ENCODE results near the gene ATP11A. TPM values are rescaled to one million over a fixed set of nuclear protein-coding genes. Genes with fewer than 3 reads are reported as not detected.
A peak's percentile ranks its signal among the peaks of the same experiment; 100 is the strongest.

ATP11A gene
- total RNA-seq, 3 donors from 2014 or later: 15.5 to 28.7 (median 19.4) TPM

GRCh38 chr13:112721198-112722104 is 31.6 kb downstream of the ATP11A start:
- intact Hi-C loops (cut with DNase I, micrococcal nuclease): no loop called here
- DNase-seq (peak in 1 of 3 donors; percentile 22), ATAC-seq (peak; percentile 63)
- no peak for TF ChIP-seq CTCF (IDR thresholded peaks at IDR 0.05)
- Histone ChIP-seq H3K4me3 (no peak overlapping the region), H3K9me3 (no peaks in the 10 kb centered on the region), H3K4me1 (ENCODE audit: low read depth) (no peaks in the 10 kb centered on the region), H3K36me3 (ENCODE audit: low read depth) (no peaks in the 10 kb centered on the region)

GRCh38 chr13:112722433-112723263 is 32.8 kb downstream of the ATP11A start:
- intact Hi-C loops (cut with DNase I, micrococcal nuclease): no loop called here
- Histone ChIP-seq H3K9me3 (no peaks in the 10 kb centered on the region), H3K36me3 (ENCODE audit: low read depth) (no peaks in the 10 kb centered on the region), H3K4me3 (no peak overlapping the region), H3K4me1 (ENCODE audit: low read depth) (no peaks in the 10 kb centered on the region)
- TF ChIP-seq CTCF (IDR thresholded peaks at IDR 0.05): no peak
- ATAC-seq (peak; percentile 74), DNase-seq (peak in 1 of 3 donors; percentile 30)

- no peak for TF ChIP-seq CTCF (IDR thresholded peaks at IDR 0.05)
- intact Hi-C loops (cut with DNase I, micrococcal nuclease): no loop called here
- ATAC-seq (no peak), DNase-seq (no peak)
- H3K4me3 ChIP-seq: no peak overlapping the region
- no peaks in the 10 kb centered on the region for H3K4me1 ChIP-seq (ENCODE audit: low read depth)
- H3K36me3 ChIP-seq (ENCODE audit: low read depth): no peaks in the 10 kb centered on the region
- H3K9me3 ChIP-seq: no peaks in the 10 kb centered on the region
Measured at GRCh38 chr13:112723771-112724170, 33.9 kb downstream of the ATP11A start.

- no peak for ATAC-seq
- intact Hi-C loops (cut with DNase I, micrococcal nuclease): no loop called here
- H3K9me3 ChIP-seq: no peaks in the 10 kb centered on the region
- no peak overlapping the region for H3K4me3 ChIP-seq
- H3K4me1 ChIP-seq (ENCODE audit: low read depth): no peaks in the 10 kb centered on the region
- no peaks in the 10 kb centered on the region for H3K36me3 ChIP-seq (ENCODE audit: low read depth)
- no peak for DNase-seq
- no peak for TF ChIP-seq CTCF (IDR thresholded peaks at IDR 0.05)
Measured at GRCh38 chr13:112724788-112725345, 35.0 kb downstream of the ATP11A start.

GRCh38 chr13:112725346-112726015 is 35.6 kb downstream of the ATP11A start:
- TF ChIP-seq CTCF (IDR thresholded peaks at IDR 0.05): no peak
- Histone ChIP-seq H3K4me3 (no peak overlapping the region), H3K4me1 (ENCODE audit: low read depth) (no peaks in the 10 kb centered on the region), H3K36me3 (ENCODE audit: low read depth) (no peaks in the 10 kb centered on the region), H3K9me3 (no peaks in the 10 kb centered on the region)
- DNase-seq (no peak), ATAC-seq (no peak)
- intact Hi-C loops (cut with DNase I, micrococcal nuclease): no loop called here

All from mucosa of descending colon (tissue), 3 donors.